Activated CD8-positive, alpha-beta memory T cell treated with anti-CD3 and anti-CD28 coated beads, Interleukin-2, amount 50 U/mL, for 1 hour (primary cell): Measurements from ENCODE around the gene AQP2.
"Not testable (repeated sequence)": the region's sequence is repeated elsewhere in the genome, so short reads cannot be mapped to it uniquely, and the experiment has no call there.

Experiments used
- DNase-seq: peaks from one replicate; pipeline ENCODE4 v3.0.0-alpha.2; 2020; ENCODE audit errors: extremely low read depth

AQP2 gene

DNA sequence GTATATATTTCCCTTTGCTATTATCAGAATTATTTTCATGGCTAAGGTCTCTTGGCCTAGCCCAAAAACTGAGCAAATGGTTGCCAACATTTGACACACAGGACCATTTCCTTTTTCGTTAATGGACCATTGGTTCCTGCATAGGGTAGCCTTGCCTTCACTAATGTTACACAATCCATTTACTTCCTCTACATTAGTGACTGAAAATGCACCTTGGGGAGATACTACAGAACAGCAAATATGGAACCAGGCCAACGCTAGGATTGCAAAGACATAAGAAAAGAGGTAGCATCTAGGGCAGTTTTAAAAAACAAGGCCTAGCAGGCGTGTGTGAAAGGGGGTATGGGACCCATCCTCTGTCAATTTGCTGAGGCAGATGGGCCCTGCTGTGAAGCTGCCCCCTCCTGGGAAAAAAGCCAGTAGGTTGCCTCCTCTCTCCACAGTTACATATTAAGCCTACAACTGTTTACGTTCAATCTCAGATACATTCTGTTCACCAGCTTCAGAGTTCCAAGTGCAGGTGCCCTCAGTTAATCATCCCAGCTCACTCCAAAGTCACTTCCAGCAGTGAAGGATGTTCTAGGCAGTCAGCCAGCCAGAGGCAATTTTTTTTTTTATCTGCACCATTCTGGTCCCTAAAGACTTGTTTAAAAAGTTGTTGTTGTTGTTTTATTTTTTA, 37.2 kb downstream of the AQP2 start:
- DNase-seq = no peak

DNA sequence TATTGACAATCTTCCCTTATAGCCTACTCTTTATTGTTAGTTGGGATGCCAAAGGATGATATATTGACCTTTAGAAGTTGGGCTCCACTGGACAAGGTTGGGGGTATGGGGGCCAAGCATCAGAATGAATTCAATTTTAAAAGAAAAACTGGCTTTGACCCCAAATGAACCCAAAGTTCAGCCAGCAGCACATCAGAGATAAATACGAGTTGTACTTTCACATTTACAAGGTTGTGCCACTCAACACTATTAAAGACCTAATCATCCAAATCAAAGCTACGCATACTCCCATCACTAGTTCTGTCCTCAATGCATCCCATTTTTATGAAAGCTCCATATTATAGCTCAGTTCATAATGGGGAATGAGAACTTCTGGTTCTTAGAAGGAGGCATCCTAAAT, 38.9 kb downstream of the AQP2 start:
- DNase-seq = not testable (repeated sequence)

DNA sequence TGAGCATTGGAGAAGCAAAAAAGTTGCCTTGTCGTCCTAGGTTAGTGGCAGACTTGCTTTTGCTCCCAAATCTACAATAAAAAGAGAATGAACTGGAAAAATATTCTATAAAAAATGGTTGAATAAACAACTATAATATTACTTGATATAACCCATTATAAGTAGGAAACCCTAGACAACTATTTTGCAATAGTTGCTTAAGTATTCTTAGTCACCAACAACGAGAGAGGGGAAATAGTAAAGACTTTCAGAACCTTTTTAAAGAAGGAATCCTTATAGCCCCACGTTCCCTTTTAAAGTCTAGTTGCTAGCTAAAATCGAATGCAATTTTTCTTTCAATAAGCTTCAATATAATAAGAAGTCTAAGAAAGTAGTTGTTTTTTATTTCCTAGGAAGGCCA, 39.7 kb downstream of the AQP2 start:
- no peak for DNase-seq

DNA sequence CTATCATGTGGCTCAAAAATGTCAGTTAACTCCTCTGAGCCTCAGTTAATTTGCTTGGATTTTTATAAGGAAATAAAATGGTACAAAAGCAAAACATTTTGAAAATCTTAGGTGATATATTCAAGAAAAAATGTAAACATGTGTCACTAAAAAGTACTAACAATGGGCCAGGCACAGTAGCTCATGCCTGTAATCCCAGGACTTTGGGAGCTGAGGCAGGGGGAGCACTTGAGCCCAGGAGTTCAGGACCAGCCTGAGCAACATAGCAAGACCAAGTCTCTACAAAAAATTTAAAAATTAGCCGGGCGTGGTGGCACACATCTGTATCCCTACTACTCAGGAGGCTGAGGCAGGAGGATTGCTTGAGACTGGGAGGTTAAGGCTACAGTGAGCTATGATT, 47.9 kb downstream of the AQP2 start:
- DNase-seq = no peak

DNA sequence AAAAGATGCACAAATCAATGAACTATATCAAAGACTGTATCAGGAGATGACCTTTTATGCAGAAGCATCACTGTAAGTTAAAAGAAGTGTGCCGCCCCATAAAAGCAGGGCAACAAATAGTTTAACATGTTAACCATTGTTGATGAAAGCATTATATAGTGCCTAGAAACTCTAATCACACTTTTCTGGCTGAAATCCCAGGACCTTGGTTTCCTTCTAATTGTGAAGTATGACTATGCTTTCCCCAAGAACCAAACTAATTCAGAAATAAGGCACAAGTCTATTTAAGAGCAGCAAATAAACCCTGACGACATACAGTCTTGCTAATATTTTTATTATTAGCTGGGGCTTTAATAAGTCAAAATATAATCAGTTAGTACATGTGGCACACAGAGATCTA, 53.1 kb downstream of the AQP2 start:
- no peak for DNase-seq

DNA sequence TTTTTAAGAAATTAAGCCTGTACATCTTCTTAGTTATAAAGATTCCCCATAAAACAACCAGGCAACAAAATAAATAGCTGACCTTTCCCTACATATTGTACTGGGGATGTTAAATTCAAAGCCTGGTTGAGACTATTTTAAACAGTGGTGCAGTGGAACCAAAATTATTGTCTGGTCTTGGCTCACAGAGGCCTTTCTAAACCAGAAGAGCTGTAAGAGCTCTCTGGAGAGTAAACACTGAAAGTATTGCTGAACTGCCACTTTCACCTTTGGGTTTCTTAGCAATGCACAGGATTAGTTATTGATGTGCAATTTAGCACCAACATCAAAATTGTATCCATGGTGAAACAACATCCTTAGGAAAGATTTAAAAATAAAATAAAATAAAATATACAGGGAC, 54.2 kb downstream of the AQP2 start:
- DNase-seq = no peak

DNA sequence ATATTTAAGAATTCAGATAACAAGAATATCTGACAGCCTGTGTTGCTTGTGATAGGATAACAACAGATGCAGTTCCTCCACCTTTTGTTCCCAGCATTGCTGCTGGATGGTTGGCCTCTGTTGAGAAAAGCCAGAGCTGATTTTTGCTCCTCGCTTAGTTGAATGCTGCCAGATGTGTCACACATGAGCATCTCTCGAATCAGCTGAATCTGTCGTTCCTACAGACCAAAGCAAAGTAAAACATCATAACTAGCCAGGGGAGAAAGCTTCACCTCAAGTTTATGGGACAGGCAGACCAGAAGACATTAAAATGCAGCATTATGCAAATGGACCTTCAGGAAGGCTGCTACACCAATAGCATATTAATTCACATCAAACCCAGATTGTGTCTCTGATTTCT, 54.6 kb downstream of the AQP2 start:
- no peak for DNase-seq

DNA sequence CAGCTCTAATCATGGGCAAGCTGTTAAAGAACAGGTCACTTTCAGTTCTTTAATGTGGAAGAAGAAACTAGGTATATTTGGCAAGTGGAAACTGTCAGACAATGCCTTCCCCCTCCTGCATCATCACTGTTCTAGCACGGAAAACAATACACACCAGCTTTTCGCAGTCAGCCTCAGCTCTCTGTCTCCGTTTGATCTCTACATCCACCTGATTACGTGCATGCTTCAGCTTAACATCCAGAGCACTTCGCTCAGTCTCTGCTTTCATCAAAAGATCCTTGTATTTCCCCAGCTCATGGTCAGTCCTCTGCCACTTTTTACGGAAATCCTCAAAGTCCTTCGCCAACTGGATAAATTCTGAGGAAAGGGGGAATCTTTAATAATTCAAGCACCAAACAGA, 55.7 kb downstream of the AQP2 start:
- no peak for DNase-seq

DNA sequence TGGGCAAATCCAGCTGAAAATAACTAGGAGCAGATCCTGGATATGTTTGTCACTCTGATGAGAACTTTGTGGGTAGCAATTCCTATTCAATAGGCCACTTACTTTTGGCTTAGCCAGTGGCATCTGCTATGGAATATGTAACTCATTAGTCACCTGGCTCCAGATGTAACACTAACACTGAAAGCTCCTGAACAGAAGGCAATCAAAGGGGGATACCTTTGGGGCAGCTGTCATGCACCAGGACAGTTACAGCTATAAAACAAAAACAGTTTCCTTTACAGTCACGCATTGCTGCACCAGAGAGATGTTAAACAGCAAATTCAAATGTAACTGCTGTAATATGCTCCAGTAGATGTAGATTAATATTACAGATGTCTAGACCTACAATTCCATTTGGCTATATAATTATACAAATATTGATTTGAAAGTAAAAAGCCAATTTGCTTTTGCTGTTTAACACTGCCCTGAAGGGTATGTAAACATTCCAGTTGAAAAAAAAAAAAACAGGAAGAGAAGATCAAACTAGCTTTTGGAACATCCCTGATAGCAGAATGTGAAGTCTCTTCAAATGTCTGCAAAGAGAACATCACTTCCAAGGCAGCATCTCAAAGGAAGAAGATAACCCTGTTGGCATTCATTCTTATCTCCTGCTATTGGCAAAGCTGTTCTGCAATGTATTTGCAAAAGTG, 56.4 kb downstream of the AQP2 start:
- no peak for DNase-seq
